GM19463 (cell line): Measurements from ENCODE around the gene LILRA2.
A peak's percentile ranks its signal among the peaks of the same experiment; 100 is the strongest.
"Not testable (repeated sequence)": the region's sequence is repeated elsewhere in the genome, so short reads cannot be mapped to it uniquely, and the experiment has no call there.

Experiments used
- ATAC-seq: cut with Tn5 transposase; IDR thresholded peaks from one replicate; pipeline ENCODE4 v1.9.1; 2021; ENCODE audit warnings: mild to moderate bottlenecking, moderate library complexity; ENCODE audit not compliant: unreplicated experiment

Gene LILRA2

DNA sequence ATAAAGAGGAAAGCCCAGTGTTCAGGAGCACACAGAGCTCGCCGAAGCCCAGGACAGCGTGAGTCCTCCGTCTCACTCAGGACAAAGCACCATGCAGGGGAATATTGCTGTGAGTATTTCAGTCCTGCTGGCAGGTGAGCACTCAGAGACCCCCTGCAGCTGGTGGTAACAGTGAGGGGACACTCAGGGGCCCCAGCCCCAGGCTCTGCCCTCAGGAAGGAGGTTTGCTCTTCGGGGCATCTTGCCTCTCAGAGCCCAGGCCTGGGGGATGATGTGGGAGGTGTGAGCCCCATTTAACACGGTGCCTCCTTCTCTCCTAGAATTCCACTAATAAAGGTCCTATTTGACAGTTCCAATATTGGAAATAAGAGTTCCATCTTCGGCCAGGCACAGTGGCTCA is 34.6 kb downstream of the LILRA2 start:
- no peak for ATAC-seq

DNA sequence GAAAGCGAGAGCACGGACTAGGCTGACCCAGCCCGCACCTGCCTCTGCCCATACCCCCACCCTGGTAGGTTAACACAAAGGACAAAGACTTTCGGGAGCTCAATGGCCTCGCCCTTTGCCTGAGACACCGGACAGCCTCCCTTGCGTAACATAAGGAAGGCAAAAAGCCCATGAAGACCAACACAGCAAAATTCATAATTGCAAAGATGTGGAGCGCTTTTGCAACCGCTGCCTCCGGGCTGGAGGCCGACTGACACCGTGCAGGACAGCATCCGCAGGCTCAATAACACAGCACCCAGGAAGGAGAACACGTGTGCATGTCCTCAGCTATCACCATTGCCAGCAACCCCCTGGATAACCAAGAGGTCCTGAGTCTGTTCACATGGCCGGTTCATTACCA is 35.2 kb downstream of the LILRA2 start:
- ATAC-seq, result no peak

DNA sequence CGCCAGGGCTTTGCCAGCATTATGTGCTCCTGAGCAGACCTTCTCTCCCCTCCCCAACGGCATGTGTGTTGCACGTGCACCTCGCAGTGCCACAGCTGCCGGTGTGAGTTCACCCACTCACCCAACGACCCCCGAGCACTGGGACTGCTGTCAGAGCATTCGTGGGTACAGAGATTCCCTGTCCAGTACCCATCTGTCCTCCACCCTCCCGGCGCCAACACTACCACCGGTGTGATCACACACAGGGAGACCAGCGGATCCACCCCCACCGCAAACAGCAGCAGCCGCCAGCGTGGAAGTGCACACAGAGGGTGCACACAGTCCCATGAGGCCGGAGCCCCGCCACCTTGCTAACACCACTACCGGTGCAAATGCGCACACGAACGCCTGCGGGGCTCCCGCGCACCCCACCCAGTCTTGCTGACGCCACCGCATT is 35.8 kb downstream of the LILRA2 start:
- no peak for ATAC-seq

DNA sequence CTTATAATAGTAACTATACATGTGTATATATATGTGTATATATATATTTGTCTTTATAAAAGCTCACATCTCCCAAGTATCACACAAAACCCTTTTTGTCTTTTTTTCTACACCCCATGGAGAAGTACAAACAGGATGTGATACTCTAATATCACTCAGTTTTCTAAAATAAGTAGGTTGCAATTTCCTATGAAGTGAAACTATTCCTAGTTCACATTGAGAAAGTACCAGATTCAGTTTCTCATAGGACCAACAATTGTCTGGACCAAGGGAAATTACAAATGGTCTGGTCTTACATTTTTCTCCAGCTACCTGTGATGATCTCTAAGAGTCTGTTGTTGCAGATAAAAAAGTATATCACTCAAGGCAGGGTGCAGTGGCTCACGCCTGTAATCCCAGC is 38.8 kb downstream of the LILRA2 start:
- no peak for ATAC-seq

DNA sequence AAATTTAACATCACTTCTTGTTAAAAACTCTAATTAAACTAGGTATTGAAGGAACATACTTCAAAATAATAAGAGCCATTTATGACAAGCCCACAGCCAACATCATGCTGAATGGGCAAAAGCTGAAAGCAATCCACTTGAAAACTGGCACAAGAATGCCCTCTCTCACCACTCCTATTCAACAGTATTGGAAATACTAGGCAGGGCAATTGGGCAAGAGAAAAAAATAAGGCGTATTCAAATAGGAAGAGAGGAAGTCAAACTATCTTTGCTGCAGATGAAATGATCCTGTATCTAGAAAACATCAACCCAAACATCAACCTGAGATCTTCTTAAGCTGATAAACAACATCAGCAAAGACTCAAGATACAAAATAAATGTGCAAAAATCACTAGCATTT is 41.1 kb downstream of the LILRA2 start:
- no peak for ATAC-seq

DNA sequence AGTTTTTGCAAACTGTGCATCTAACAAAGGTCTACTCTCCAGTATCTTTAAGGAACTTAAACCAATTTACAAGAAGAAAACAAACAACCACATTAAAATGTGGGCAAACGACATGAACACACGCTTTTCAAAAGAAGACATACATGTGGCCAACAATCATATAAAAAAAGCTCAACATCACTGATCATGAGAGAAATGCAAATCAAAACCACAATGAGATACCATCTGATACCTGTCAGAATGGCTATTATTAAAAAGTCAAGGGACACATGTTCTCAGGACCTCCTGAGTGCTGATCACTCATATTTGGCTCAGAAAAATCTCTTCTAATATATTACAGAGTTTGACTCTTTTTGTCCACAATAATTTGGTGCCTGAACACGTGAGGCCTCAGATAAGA is 42.5 kb downstream of the LILRA2 start:
- ATAC-seq, result no peak

DNA sequence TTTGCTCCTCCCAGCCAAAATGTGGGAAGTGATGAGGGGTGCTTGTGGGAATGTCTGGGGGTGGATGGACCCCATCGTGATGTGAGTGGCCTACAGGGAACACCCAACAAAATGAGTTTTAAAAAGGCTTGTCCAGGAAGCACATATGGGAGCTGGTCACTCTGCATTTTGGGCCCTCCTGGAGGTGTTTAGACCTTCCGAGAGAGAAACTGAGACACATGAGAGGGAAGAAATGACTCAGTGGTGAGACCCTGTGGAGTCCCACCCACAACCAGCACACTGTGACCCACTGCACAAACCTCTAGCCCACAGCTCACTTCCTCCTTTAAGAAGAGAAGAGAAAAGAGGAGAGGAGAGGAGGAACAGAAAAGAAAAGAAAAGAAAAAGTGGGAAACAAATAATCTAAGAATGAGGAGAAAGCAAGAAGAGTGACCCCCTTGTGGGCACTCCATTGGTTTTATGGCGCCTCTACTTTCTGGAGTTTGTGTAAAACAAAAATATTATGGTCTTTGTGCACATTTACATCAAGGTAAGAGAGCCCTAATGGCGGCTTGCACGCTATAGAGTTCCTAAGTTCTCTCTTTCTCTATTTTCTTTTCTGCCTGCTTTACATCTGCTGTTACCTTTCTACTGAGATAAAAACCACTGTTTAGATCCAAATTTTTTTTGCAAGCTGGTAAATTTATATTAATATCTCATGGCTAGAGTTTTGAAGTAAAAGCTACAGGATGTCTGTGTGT is 43.4 kb downstream of the LILRA2 start:
- ATAC-seq, result peak; percentile 92

DNA sequence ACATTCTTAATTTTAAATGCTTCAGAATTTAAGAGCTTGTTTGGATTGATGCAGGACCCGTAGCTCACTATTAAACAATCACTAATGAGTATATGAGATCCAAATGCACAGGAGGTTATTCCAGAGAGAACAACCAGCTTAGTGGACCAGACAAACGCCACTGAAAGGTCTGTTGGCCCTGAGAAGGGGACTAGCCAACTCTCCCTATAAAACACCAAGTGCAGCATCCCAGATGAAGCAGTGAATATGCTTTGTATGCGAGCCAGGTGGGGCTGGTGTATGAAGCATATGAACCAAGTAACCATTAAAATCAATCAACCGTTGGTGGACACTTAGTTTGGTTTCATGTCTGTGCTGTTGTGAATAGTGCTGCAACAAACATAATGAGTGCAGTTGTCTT is 46.9 kb downstream of the LILRA2 start:
- ATAC-seq, result no peak

DNA sequence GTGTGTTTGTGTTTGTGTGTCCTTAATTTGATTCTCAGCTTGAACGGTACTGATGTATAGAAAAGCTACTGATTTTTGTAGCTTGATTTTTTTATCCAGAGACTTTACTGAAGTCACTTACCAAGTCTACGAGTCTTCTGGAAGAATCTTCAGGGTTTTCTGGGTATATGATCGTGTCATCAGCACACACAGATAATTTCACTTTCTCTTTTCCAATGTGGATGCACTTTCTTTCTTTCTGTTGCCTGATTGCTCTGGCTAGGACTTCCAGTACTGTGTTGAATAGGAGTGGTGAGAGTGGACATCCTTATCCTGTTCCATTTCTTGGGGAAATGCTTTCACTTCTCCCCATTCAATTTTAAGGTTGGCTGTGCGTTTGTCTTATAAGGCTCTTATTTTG is 48.8 kb downstream of the LILRA2 start:
- no peak for ATAC-seq

DNA sequence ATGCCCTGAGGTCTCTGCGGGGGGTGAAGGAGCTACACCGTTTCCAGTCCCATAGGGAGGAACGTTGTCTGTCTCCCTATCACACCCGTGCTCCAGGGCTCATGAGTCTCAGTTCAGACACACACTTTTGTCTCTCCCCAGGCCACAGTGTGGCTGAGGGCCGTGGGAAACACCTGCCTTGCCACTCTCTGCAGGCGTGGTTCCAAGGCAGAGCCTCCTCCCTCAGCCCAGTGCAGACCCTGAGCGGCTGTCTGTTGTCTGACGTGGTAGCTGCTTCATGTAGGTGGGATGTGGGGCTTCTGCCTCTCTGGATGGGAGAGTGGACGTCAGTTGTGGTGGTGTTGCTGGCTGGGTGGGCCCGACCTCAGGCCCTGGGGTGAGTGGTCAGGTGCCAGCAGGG is 50.6 kb downstream of the LILRA2 start:
- not testable (repeated sequence) for ATAC-seq

DNA sequence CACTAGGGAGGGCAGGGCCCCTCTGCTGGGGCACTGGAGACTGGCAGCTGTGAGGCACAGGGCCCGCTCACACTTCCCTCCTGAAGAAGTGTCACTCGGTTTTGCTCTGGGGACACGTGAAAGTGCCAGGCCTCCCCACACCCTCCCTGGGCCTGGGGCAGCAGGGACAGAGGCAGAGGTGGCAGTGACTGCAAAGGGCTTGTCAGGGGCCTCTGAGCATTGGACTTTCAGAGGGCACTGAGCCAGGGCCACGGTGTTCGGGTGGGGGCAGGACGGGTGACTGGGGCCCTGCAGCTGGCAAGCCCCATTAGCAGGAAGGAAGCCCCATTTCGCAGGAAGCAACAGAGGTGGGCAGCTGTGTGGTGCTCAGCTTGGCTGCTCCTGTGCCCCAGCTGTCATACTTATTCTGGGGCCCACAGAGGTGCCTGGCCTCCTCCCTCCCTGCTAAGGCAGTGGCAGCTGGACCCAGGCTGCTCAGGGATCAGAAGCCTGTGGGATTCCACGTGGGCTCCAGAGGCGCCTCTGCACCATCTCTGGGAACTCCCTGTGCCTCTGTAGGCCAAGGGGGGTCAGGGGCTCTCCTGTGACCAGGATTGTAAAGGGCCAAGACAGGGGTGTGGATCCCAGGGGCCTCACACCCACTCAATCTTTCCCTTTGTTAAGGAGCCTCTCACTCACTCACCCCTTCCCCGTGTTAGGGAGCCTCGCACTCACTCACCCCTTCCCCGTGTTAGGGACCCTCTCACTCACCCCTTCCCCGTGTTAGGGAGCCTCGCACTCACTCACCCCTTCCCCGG is 51.5 kb downstream of the LILRA2 start:
- ATAC-seq, result not testable (repeated sequence)

DNA sequence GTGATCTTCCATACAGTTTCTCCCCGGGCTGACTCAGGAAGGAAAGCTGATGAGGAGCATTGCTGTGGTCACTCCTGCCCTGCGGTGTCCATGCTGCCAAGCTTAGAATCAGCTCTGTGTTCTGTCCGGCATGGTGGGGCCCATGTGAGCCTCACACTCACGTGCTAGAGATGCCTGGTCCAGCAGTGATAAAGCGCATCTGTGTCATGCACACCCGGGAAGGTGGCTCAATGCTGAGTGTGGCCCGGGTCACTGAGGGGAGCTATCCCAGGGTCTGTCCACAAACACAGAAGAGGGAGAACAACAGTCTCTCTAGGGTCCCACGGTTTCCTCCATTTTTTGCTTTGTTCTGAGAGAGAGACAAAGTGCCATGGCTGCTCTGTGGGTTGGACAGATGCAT is 53.2 kb downstream of the LILRA2 start:
- ATAC-seq, result no peak

DNA sequence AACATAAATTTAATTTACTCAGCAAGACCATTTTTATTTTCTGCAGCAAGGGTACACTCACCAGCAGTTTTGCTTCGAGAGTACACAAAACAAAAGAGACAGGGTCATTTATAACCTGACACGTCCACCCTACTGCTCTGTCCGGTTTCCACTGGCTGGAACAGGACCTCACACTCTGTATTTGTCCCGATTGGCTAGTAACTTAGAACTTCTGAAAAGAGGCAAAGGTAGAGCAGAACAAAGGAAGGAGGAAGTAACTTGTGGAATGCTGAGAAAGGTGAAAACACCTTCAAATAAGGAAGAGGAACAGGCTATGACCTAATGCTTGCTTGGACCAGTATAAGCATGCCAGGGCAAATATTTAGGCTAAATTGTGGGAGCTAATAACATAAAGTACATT is 54.3 kb downstream of the LILRA2 start:
- ATAC-seq, result not testable (repeated sequence)

DNA sequence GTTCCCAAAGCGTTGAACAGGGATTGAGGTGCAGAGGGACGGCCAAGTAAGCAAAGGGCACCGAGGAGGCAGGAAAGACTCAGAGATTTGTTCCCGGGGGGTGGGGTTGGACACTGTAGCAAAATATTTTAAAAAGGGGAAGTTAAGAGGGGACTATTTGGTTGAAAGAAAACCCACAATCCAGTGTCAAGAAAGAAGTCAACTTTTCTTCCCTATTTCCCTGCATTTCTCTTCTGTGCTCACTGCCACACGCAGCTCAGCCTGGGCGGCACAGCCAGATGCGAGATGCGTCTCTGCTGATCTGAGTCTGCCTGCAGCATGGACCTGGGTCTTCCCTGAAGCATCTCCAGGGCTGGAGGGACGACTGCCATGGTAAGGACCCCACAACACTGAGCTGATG is 56.7 kb downstream of the LILRA2 start, which contains the start of gene LILRB1:
Gene LILRB1 (plus strand): TSS at position 223 of the 400 bp plus-strand sequence. CDS start 590 bp downstream, outside the sequence.
- ATAC-seq, result not testable (repeated sequence)

DNA sequence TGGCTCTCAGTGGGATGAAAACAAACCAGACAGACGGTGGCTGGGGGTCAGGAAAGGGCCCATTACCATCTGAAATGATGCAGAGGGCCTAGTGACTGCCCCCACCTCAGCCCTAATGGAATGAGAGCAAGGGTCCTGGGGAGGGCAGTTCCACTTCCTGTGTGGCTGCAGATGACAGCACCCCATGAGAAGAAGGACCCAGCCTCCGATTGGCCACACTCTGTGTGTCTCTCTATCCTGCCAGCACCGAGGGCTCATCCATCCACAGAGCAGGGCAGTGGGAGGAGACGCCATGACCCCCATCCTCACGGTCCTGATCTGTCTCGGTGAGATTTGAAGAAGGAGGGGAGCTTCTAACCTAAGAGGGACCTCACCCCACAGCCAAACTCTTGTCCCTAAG is 57.2 kb downstream of the LILRA2 start:
- no peak for ATAC-seq

DNA sequence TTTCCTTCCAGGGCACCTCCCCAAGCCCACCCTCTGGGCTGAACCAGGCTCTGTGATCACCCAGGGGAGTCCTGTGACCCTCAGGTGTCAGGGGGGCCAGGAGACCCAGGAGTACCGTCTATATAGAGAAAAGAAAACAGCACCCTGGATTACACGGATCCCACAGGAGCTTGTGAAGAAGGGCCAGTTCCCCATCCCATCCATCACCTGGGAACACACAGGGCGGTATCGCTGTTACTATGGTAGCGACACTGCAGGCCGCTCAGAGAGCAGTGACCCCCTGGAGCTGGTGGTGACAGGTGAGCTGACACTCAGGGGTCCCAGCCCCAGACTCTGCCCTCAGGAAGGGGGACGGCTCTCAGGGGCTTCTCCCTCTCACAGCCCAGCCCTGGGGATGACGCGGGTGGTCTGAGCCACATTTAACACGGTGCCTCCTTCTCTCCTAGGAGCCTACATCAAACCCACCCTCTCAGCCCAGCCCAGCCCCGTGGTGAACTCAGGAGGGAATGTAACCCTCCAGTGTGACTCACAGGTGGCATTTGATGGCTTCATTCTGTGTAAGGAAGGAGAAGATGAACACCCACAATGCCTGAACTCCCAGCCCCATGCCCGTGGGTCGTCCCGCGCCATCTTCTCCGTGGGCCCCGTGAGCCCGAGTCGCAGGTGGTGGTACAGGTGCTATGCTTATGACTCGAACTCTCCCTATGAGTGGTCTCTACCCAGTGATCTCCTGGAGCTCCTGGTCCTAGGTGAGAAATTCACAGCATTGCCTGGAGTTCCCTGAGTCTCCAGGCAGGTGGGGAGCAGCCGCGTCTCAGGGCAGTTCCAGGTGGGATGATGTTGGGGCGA is 58.1 kb downstream of the LILRA2 start:
- not testable (repeated sequence) for ATAC-seq

DNA sequence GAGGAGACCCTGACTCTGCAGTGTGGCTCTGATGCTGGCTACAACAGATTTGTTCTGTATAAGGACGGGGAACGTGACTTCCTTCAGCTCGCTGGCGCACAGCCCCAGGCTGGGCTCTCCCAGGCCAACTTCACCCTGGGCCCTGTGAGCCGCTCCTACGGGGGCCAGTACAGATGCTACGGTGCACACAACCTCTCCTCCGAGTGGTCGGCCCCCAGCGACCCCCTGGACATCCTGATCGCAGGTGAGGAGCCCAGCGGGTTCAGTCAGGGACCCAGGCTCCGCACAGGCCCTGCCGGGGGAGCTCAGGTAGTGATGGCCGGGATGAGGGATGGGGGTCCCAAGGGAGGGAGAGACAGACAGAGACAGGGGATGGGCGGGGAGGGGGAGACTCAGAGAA is 58.9 kb downstream of the LILRA2 start:
- ATAC-seq, result not testable (repeated sequence)

DNA sequence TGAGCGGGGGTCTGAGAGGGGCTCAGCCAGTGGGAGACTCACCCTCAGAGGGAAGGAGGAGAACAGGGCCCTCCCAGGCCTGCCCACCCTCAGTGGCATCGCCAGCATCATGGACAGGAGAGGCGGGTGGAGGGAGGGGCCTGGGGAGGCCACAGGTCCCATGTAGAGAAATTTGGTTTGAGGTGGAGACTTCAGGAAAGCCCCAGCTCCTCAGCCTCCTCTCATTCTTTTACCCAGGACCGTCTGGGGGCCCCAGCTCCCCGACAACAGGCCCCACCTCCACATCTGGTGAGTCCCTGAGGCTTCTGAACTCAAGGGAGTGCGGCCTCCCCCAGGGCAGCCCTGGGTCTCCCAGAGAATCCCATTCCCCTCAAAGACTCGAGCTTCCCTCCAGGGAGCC is 59.8 kb downstream of the LILRA2 start:
- ATAC-seq, result no peak

DNA sequence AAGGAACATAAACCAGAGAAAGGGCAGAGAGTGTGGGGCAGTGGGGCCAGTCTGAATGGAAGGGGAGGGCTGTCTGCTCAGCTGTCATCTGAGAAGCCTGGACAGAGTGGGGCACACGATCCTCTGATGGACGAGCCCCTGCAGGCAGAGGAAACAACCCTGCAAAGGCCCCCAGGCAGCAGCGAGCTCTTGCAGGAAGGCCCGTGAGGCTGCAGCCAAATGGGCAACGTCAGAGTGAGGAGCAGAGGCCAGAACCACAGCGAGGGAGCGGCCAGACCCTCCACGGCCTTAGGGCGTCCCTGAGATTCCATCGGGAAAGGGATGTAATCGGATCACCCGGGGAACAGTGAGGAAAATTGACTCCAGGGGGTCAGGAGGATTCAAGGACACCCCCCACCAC is 62.5 kb downstream of the LILRA2 start:
- ATAC-seq, result not testable (repeated sequence)

DNA sequence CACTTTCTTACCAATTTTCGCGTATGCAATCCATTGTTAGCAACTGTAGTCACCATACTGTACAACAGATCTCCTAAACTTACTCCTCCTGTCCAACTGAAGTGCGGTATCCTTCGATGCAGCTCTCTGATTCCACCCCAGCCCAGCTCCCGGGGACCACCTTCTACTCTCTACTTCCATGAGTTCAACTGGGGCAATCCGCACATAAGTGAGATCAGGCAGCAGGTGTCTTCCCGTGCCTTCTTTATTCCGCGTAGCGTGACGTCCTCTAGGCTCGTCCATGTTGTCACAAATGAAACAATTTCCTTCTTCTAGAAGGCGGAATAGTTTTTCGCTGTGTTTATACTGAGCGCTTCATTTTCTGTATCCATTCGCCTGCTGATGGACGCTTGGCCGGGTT is 65.1 kb downstream of the LILRA2 start:
- no peak for ATAC-seq
